Subcutaneous adipose tissue (tissue), 4 donors: ENCODE measurements around the gene C20orf202. TPM values are rescaled to one million over a fixed set of nuclear protein-coding genes. Genes with fewer than 3 reads are reported as not detected.

Experiments
- total RNA-seq, 4 donors: library from RNA; depleted of rRNA; stranded (reverse); fragments of >200 nt; gene quantifications; one replicate each; pipeline ENCODE4 v1.1.0, GENCODE V29; 2016
- TF ChIP-seq, protein P1 (sequence below): fragments of 450-650 bp; IDR thresholded peaks from one replicate; pipeline ENCODE4 v1.5.1; 2016; ENCODE audit warnings: low read depth, mild to moderate bottlenecking, control low read depth, antibody characterized with exemption, moderate library complexity

C20orf202 gene
- total RNA-seq, 4 donors from 2014 or later: 0.75 to 1.1 (median 0.85) TPM; not detected in 1

DNA sequence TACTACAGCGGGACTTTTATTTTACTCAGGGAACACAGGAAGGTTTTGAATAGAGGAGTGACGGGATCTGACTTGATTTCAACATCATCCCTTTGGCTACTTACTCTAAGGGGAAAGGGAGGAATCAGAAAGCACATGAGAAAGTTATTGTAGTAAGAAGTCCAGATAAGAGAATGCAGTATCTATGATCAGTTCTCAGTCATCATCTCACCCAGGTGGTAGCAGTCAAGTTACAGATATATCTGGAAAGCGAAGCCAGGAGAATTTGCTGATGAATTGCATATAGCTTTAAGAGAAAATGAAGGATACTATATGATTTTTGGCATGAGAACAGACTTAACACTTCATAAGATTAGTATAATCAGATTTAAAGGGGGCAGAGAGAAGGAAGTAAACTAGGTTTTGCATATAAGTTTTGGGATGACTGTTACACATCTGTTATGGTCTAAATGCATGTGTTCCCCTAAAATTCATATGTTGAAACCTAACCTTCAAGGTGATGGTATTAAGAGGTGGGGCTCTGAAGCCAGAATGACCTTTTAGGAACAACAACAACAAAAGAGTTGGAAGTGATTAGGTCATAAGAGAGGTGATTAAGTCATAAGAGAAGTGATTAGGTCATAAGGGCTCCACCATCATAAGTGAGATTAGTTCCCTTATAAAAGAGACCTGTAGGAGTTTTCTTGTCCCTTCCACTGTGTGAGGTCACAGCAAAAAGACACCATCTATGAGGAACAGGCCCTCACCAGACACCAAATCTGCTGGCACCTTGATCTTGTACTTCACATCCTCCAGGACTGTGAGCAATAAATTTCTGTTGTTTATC, 29.2 kb downstream of the C20orf202 start:
- TF ChIP-seq, protein P1, sequence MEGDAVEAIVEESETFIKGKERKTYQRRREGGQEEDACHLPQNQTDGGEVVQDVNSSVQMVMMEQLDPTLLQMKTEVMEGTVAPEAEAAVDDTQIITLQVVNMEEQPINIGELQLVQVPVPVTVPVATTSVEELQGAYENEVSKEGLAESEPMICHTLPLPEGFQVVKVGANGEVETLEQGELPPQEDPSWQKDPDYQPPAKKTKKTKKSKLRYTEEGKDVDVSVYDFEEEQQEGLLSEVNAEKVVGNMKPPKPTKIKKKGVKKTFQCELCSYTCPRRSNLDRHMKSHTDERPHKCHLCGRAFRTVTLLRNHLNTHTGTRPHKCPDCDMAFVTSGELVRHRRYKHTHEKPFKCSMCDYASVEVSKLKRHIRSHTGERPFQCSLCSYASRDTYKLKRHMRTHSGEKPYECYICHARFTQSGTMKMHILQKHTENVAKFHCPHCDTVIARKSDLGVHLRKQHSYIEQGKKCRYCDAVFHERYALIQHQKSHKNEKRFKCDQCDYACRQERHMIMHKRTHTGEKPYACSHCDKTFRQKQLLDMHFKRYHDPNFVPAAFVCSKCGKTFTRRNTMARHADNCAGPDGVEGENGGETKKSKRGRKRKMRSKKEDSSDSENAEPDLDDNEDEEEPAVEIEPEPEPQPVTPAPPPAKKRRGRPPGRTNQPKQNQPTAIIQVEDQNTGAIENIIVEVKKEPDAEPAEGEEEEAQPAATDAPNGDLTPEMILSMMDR: no peak

DNA sequence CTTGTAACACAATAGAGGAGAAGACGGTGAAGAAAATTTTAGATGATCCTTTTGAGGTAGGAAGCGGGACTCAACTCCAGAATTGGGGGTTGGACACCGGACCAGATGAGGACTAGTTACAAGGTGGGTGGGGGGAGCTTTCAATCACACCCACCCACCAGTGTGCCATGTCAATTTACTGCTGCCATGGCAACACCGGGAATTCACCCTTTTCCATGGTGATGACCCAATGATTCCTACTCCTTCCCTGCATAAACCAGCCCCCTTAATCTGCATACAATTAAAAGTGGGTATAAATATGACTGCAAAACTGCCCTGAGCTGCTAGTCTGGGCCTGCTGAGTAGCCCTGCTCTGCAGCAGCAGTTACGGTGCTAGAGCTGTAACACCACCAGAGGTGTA, 37.3 kb downstream of the C20orf202 start:
- TF ChIP-seq, protein P1: no peak

DNA sequence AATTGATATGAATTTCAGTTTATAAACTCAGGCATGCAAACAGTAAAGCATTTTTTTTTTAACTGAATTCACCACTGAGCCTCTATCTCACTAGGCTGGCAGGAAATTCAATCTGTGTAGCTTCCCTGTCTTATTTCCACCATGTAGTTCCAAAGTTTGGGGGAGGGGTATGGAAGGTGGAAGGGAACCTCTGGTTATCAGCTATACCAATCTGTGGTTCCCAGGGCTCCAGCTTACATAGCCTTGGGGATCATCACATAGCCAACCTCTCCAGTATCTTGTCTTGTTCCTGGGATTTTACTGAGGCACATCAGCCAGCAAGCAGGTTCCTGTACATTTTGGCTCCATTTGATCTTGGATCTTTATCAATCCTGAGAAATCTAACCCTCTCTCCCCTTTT, 38.2 kb downstream of the C20orf202 start:
- TF ChIP-seq, protein P1: no peak

DNA sequence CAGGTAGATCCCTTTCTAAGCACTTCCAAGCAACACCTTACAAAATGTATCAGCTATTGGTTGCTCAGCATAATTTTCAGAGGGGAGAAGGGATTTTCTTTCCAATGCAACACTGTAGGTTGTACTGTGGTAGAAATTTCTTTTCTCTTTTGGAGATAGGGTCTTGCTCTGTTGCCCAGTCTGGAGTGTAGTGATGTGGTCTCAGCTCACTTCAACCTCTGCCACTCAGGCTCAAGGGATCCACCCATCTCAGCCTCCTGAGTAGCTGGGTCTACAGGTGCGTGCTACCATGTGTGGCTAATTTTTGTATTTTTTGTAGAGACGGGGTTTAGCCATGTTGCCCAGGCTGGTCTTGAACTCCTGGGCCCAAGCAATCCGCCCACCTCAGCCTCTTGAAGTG, 38.8 kb downstream of the C20orf202 start:
- TF ChIP-seq, protein P1: no peak

DNA sequence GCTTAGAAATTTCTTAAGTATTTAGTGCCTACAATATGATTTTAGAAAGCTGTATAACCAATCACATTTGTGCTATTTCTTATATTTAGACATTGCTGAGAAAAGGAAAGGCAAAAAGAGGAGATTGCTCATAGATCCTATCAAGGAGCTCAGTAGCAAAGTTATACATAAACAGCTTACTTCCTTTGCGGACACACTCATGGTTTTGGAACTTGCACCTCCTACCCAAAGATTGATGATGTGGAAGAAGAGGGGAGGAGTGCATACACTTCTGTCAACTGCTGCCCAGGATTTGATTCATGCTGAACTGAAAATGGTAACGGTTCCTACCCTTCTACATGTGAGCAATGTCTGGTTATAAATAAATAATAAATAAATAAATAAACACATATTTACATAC, 39.3 kb downstream of the C20orf202 start:
- TF ChIP-seq, protein P1: no peak

DNA sequence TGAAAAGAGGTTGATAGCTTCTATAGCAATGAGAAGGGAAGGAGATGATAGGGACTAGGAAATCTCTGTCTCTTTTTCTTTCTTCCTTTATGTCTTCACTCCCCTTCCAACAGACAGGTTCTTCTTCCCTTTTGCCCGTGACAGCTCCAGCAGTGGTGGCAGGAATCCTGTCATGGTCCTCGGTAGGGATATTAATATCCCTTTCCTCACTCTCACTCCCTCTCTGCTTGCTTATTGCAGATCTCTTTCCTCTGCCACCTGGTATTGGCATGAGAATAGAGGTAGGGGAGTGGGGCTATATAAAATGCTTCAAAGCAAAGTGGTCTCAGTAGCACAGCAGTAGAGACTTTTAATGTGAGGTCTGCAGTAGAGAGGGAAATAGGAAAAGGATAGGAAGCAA, 42.3 kb downstream of the C20orf202 start:
- TF ChIP-seq, protein P1: no peak

DNA sequence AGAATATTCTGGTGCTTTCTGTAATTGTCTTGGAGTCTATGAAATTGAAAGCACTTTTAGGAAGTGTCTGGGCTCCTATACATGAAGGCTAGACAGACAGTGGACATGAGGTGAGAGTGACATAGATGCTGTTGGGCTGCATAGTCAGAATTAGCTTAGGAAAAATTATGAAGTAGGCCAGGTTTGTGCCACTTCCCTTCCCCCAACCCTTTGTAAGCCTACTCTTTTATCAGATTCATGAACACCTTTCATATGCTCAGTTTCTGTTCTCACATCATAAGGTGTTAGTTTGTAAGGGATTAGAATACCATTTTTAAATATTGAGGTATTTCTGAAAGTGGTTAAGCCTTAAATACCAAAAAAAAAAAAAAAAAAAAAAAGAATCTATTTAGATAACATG, 44.4 kb downstream of the C20orf202 start:
- TF ChIP-seq, protein P1: no peak
